K562 (cell line): ENCODE results near the gene FARP2. TPM values are rescaled to one million over a fixed set of nuclear protein-coding genes. Genes with fewer than 3 reads are reported as not detected.

ENCODE experiments used
- CCAR2 ChIP-seq: fragments of 200-400 bp; formaldehyde crosslinking; IDR thresholded peaks from 2 replicates; pipeline ENCODE4 v1.6.1; 2017; ENCODE audit warnings: mild to moderate bottlenecking, low read depth, low read length
- CHAMP1 ChIP-seq: fragments of 450-650 bp; IDR thresholded peaks from 2 replicates; pipeline ENCODE4 v1.6.1; 2016; ENCODE audit warnings: mild to moderate bottlenecking
- CTCF ChIP-seq, 3 experiments: IDR thresholded peaks in 2 of 3; conservative IDR thresholded peaks in 1 of 3; 2 replicates each; pipeline ENCODE4 v1.5.1; 2011 to 2012; ENCODE audit warnings: low read length in 3 of 3, mild to moderate bottlenecking in 3 of 3, control low read depth in 2 of 3, improper control_type of control experiment in 1 of 3, inconsistent platforms in 1 of 3, low read depth in 1 of 3, mixed read lengths in 1 of 3, moderate library complexity in 1 of 3; ENCODE audit not compliant: insufficient read depth in 2 of 3
- DMBX1 ChIP-seq: fragments of 250-450 bp; sonication (Bioruptor Pico); IDR thresholded peaks from 2 replicates; pipeline ENCODE4 v1.8.0; 2022; ENCODE audit warnings: inconsistent platforms, mild to moderate bottlenecking, moderate library complexity, borderline replicate concordance
- FOXA3 ChIP-seq, 2 experiments: fragments of 450-650 bp in 1 of 2; sonication (generic) in 1 of 2; formaldehyde crosslinking; IDR thresholded peaks in 1 of 2; conservative IDR thresholded peaks in 1 of 2; 2 replicates each; pipeline versions ENCODE4 v1.4.0 to v1.8.0; 2020 to 2022; ENCODE audit warnings: mild to moderate bottlenecking in 2 of 2, missing genetic modification reagents in 1 of 2
- HMGN3 ChIP-seq: IDR thresholded peaks from 2 replicates; pipeline ENCODE4 v1.6.1; 2011; ENCODE audit warnings: borderline replicate concordance, low read depth, mild to moderate bottlenecking, mixed read lengths, low read length; ENCODE audit not compliant: insufficient read length; ENCODE audit errors: extremely low read depth
- JUN ChIP-seq, 2 experiments: sonication (generic) in 1 of 2; formaldehyde crosslinking in 1 of 2; IDR thresholded peaks; 2 replicates each; pipeline versions ENCODE4 v1.6.1 to v1.8.0; 2012 to 2022; ENCODE audit warnings: borderline replicate concordance in 2 of 2, mild to moderate bottlenecking in 2 of 2, improper control_type of control experiment in 1 of 2, low read depth in 1 of 2, low read length in 1 of 2, missing genetic modification reagents in 1 of 2
- MAFK ChIP-seq: IDR thresholded peaks from 2 replicates; pipeline ENCODE4 v1.6.1; 2011; ENCODE audit warnings: low read length, improper control_type of control experiment
- NCOA4 ChIP-seq: fragments of 450-650 bp; IDR thresholded peaks from 2 replicates; pipeline ENCODE4 v1.6.1; 2018; ENCODE audit warnings: mild to moderate bottlenecking; ENCODE audit not compliant: partially characterized antibody
- NR4A1 ChIP-seq, 2 experiments: fragments of 250-450 bp in 1 of 2; fragments of 450-650 bp in 1 of 2; sonication (Bioruptor Pico) in 1 of 2; IDR thresholded peaks; 2 replicates each; pipeline versions ENCODE4 v1.4.0 to v1.6.1; 2016 to 2020; ENCODE audit warnings: mild to moderate bottlenecking in 2 of 2, missing compliant biosample characterization in 1 of 2, missing genetic modification characterization in 1 of 2, moderate library complexity in 1 of 2
- PHF21A ChIP-seq: fragments of 450-650 bp; IDR thresholded peaks from 2 replicates; pipeline ENCODE4 v1.6.1; 2017; ENCODE audit warnings: low read depth, borderline replicate concordance
- SAFB ChIP-seq: fragments of 200-400 bp; formaldehyde crosslinking; IDR thresholded peaks from 2 replicates; pipeline ENCODE4 v1.6.1; 2017; ENCODE audit warnings: low read depth, low read length, borderline replicate concordance
- SLC30A9 ChIP-seq: fragments of 250-450 bp; sonication (Bioruptor Pico); IDR thresholded peaks from 2 replicates; pipeline ENCODE4 v1.8.0; 2022; ENCODE audit warnings: mild to moderate bottlenecking, moderate library complexity
- SMC3 ChIP-seq: conservative IDR thresholded peaks from 2 replicates; pipeline ENCODE4 v1.6.1; 2011; ENCODE audit warnings: low read depth, low read length, improper control_type of control experiment; ENCODE audit not compliant: insufficient read depth
- SP2 ChIP-seq: IDR thresholded peaks from 2 replicates; pipeline ENCODE4 v1.6.1; 2011; ENCODE audit warnings: mild to moderate bottlenecking, low read depth, low read length, moderate library complexity; ENCODE audit not compliant: poor library complexity, severe bottlenecking; ENCODE audit errors: extremely low read depth
- TFAM ChIP-seq: fragments of 250-450 bp; sonication (Bioruptor Pico); conservative IDR thresholded peaks from 2 replicates; pipeline ENCODE4 v1.5.0; 2021; ENCODE audit warnings: mild to moderate bottlenecking, moderate library complexity
- XRCC4 ChIP-seq: IDR thresholded peaks from one replicate; pipeline ENCODE4 v1.6.1; 2011; ENCODE audit not compliant: insufficient read depth, insufficient read length; ENCODE audit errors: extremely low read depth
- ZNF197 ChIP-seq: fragments of 200-800 bp; sonication (Bioruptor generic); IDR thresholded peaks from 2 replicates; pipeline ENCODE4 v1.6.1; 2016; ENCODE audit warnings: low read depth, missing genetic modification characterization, missing compliant biosample characterization
- ZNF644 ChIP-seq: fragments of 200-800 bp; sonication (Bioruptor generic); IDR thresholded peaks from 2 replicates; pipeline ENCODE4 v1.6.1; 2016; ENCODE audit warnings: low read depth, missing genetic modification characterization, missing compliant biosample characterization
- ZNF780A ChIP-seq: fragments of 250-450 bp; sonication (Bioruptor Pico); IDR thresholded peaks from 2 replicates; pipeline ENCODE4 v1.5.0; 2021; ENCODE audit warnings: mild to moderate bottlenecking
- ZSCAN29 ChIP-seq: fragments of 450-650 bp; IDR thresholded peaks from 2 replicates; pipeline ENCODE4 v1.6.1; 2017
- polyA plus RNA-seq, 8 experiments: library from polyadenylated mRNA; depleted of rRNA in 4 of 8; stranded (reverse) in 5 of 8; unstranded in 3 of 8; fragments of >200 nt; fragmentation: Nextera tagmentation in 2 of 8; fragmentation: Illumina TruSeq in 1 of 8; extraction: Ambion mirVana in 2 of 8; extraction: Trizol in 1 of 8; gene quantifications; 2 replicates each; pipeline versions ENCODE4 v1.2.1 to v1.2.3, GENCODE V29; 2011 to 2014; ENCODE audit warnings: inconsistent platforms in 1 of 8, missing spikeins in 1 of 8
- total RNA-seq, 7 experiments: library from RNA; depleted of rRNA in 6 of 7; stranded (reverse); fragments of >200 nt in 6 of 7; fragmentation: Illumina TruSeq in 2 of 7; extraction: Trizol in 2 of 7; gene quantifications; 2 replicates each; pipeline versions ENCODE4 v1.2.1 to v1.2.3, GENCODE V29; 2011 to 2021; ENCODE audit warnings: low replicate concordance in 1 of 7

FARP2 gene
- total and polyA plus RNA-seq, 9 of the 15 experiments (the other 6 are each of a cell fraction or from before 2014, with no cell fraction given), result 4.1 to 38.1 (median 21.1) TPM

- no peak for TF ChIP-seq HMGN3
- TF ChIP-seq NR4A1 (CRISPR knock-in tag; IDR thresholded peaks at IDR 0.05), result no peak
- no peak for TF ChIP-seq NR4A1 (tag; IDR thresholded peaks at IDR 0.05)
- no peak for TF ChIP-seq NCOA4
- no peak for TF ChIP-seq ZNF197 (CRISPR knock-in tag)
- TF ChIP-seq PHF21A, result no peak
- TF ChIP-seq SLC30A9 (CRISPR knock-in tag), result no peak
- TF ChIP-seq SAFB, result no peak
- no peak for TF ChIP-seq TFAM (CRISPR knock-in tag)
- TF ChIP-seq ZNF780A (CRISPR knock-in tag), result no peak
- TF ChIP-seq ZNF644 (tag), result no peak
- peak; percentile 18; the same call in 1 of the 2 replicates for TF ChIP-seq MAFK
- no peak for TF ChIP-seq XRCC4
- no peak for TF ChIP-seq FOXA3 (CRISPR knock-in tag; conservative IDR thresholded peaks at IDR 0.05 in 1 of 2, IDR thresholded peaks at IDR 0.05 in 1 of 2)
- no peak for TF ChIP-seq JUN (IDR thresholded peaks at IDR 0.05; ENCODE audit: borderline replicate concordance, low read depth, low read length)
- TF ChIP-seq JUN (CRISPR knock-in tag; IDR thresholded peaks at IDR 0.05; ENCODE audit: borderline replicate concordance), result no peak
- no peak for TF ChIP-seq CHAMP1
- no peak for TF ChIP-seq ZSCAN29
- TF ChIP-seq SMC3, result no peak
- no peak for TF ChIP-seq DMBX1
- TF ChIP-seq CTCF (IDR thresholded peaks at IDR 0.05 in 2 of 3, conservative IDR thresholded peaks at IDR 0.05 in 1 of 3; ENCODE audit: insufficient read depth in 2 of 3, low read depth in 1 of 3, low read length in 3 of 3), result 0 out of 6 replicates have a peak, but pooled peaks of 1 of the 3 experiments have one; percentile 18
- TF ChIP-seq SP2, result no peak
- TF ChIP-seq CCAR2, result no peak
Measured at GRCh38 chr2:241410739-241411176, 54.7 kb downstream of the FARP2 start (continued).
